ENCODE data around the gene IL17C. TPM values are rescaled to one million over a fixed set of nuclear protein-coding genes. Genes with fewer than 3 reads are reported as not detected.

The IL17C gene
- total and polyA plus RNA-seq, 9 of the 15 experiments (the other 6 are each of a cell fraction or from before 2014, with no cell fraction given), result not detected

Other genes starting within 250 kb of the IL17C start
Only the 7 nearest of the 13 such genes appear.
- gene ZC3H18, start 68.2 kb upstream of the IL17C start, total RNA-seq (2014; rRNA removed), result 26.9 and 35.1 TPM in 2 replicates
- gene ZC3H18, start 68.2 kb upstream of the IL17C start, total RNA-seq (2014; rRNA removed; fragmentation: Illumina TruSeq; extraction: Trizol), result 16.0 and 16.3 TPM in 2 replicates
- gene ZC3H18, start 68.2 kb upstream of the IL17C start, total RNA-seq (2015; rRNA removed; fragmentation: Illumina TruSeq; extraction: Trizol), result 31.1 and 33.9 TPM in 2 replicates
- 81.3 and 88.7 TPM in 2 replicates for gene ZC3H18, start 68.2 kb upstream of the IL17C start, total RNA-seq (2021)
- 12.5 and 15.8 TPM in 2 replicates for gene ZC3H18, start 68.2 kb upstream of the IL17C start, polyA plus RNA-seq (2011; rRNA removed)
- 60.7 and 65.3 TPM in 2 replicates for gene ZC3H18, start 68.2 kb upstream of the IL17C start, polyA plus RNA-seq (2014; fragmentation: Illumina TruSeq; extraction: Trizol)
- gene ZC3H18, start 68.2 kb upstream of the IL17C start, polyA plus RNA-seq (2014; fragmentation: Nextera tagmentation; extraction: Ambion mirVana), result 1 to 10 TPM; 1.7 to 2.0 TPM
- 37.1 and 49.2 TPM in 2 replicates for gene ZC3H18, start 68.2 kb upstream of the IL17C start, polyA plus RNA-seq (2014; rRNA removed)
- gene CYBA, start 12.5 kb downstream of the IL17C start, total RNA-seq (2014; rRNA removed), result 683 and 757 TPM in 2 replicates
- 44.5 and 72.5 TPM in 2 replicates for gene CYBA, start 12.5 kb downstream of the IL17C start, total RNA-seq (2014; rRNA removed; fragmentation: Illumina TruSeq; extraction: Trizol)
- gene CYBA, start 12.5 kb downstream of the IL17C start, total RNA-seq (2015; rRNA removed; fragmentation: Illumina TruSeq; extraction: Trizol), result 196 and 239 TPM in 2 replicates
- gene CYBA, start 12.5 kb downstream of the IL17C start, total RNA-seq (2021), result 384 and 422 TPM in 2 replicates
- gene CYBA, start 12.5 kb downstream of the IL17C start, polyA plus RNA-seq (2011; rRNA removed), result 93.0 and 157 TPM in 2 replicates
- 63.5 and 240 TPM in 2 replicates for gene CYBA, start 12.5 kb downstream of the IL17C start, polyA plus RNA-seq (2014; fragmentation: Illumina TruSeq; extraction: Trizol)
- under 1 TPM; 0.34 to 0.45 TPM for gene CYBA, start 12.5 kb downstream of the IL17C start, polyA plus RNA-seq (2014; fragmentation: Nextera tagmentation; extraction: Ambion mirVana)
- 519 and 579 TPM in 2 replicates for gene CYBA, start 12.5 kb downstream of the IL17C start, polyA plus RNA-seq (2014; rRNA removed)
- gene MVD, start 24.5 kb downstream of the IL17C start, total RNA-seq (2014; rRNA removed), result 89.2 and 121 TPM in 2 replicates
- 17.6 and 26.6 TPM in 2 replicates for gene MVD, start 24.5 kb downstream of the IL17C start, total RNA-seq (2014; rRNA removed; fragmentation: Illumina TruSeq; extraction: Trizol)
- 45.3 and 45.5 TPM in 2 replicates for gene MVD, start 24.5 kb downstream of the IL17C start, total RNA-seq (2015; rRNA removed; fragmentation: Illumina TruSeq; extraction: Trizol)
- 126 and 141 TPM in 2 replicates for gene MVD, start 24.5 kb downstream of the IL17C start, total RNA-seq (2021)
- 53.9 and 168 TPM in 2 replicates for gene MVD, start 24.5 kb downstream of the IL17C start, polyA plus RNA-seq (2011; rRNA removed)
- 32.9 and 65.4 TPM in 2 replicates for gene MVD, start 24.5 kb downstream of the IL17C start, polyA plus RNA-seq (2014; fragmentation: Illumina TruSeq; extraction: Trizol)
- 10 to 100 TPM; 12.2 to 15.4 TPM for gene MVD, start 24.5 kb downstream of the IL17C start, polyA plus RNA-seq (2014; fragmentation: Nextera tagmentation; extraction: Ambion mirVana)
- 65.6 and 82.5 TPM in 2 replicates for gene MVD, start 24.5 kb downstream of the IL17C start, polyA plus RNA-seq (2014; rRNA removed)
- gene SNAI3, start 47.9 kb downstream of the IL17C start, total RNA-seq (2014; rRNA removed), result 2.7 and 4.1 TPM in 2 replicates
- gene SNAI3, start 47.9 kb downstream of the IL17C start, total RNA-seq (2014; rRNA removed; fragmentation: Illumina TruSeq; extraction: Trizol), result 0.15 and 0.19 TPM in 2 replicates
- 0.72 and 0.87 TPM in 2 replicates for gene SNAI3, start 47.9 kb downstream of the IL17C start, total RNA-seq (2015; rRNA removed; fragmentation: Illumina TruSeq; extraction: Trizol)
- 2.5 and 3.1 TPM in 2 replicates for gene SNAI3, start 47.9 kb downstream of the IL17C start, total RNA-seq (2021)
- 0.88 and 3.0 TPM in 2 replicates for gene SNAI3, start 47.9 kb downstream of the IL17C start, polyA plus RNA-seq (2011; rRNA removed)
- 0.70 and 1.9 TPM in 2 replicates for gene SNAI3, start 47.9 kb downstream of the IL17C start, polyA plus RNA-seq (2014; fragmentation: Illumina TruSeq; extraction: Trizol)
- gene SNAI3, start 47.9 kb downstream of the IL17C start, polyA plus RNA-seq (2014; fragmentation: Nextera tagmentation; extraction: Ambion mirVana), result under 1 TPM in 1 of 2 experiments, not detected in 1; 0.04 TPM
- gene SNAI3, start 47.9 kb downstream of the IL17C start, polyA plus RNA-seq (2014; rRNA removed), result 1.5 and 2.1 TPM in 2 replicates
- 46.9 and 61.6 TPM in 2 replicates for gene RNF166, start 67.8 kb downstream of the IL17C start, total RNA-seq (2014; rRNA removed)
- 6.1 and 7.3 TPM in 2 replicates for gene RNF166, start 67.8 kb downstream of the IL17C start, total RNA-seq (2014; rRNA removed; fragmentation: Illumina TruSeq; extraction: Trizol)
- 19.5 and 22.3 TPM in 2 replicates for gene RNF166, start 67.8 kb downstream of the IL17C start, total RNA-seq (2015; rRNA removed; fragmentation: Illumina TruSeq; extraction: Trizol)
- 60.3 and 61.2 TPM in 2 replicates for gene RNF166, start 67.8 kb downstream of the IL17C start, total RNA-seq (2021)
- 26.5 and 37.4 TPM in 2 replicates for gene RNF166, start 67.8 kb downstream of the IL17C start, polyA plus RNA-seq (2011; rRNA removed)
- 12.7 and 27.9 TPM in 2 replicates for gene RNF166, start 67.8 kb downstream of the IL17C start, polyA plus RNA-seq (2014; fragmentation: Illumina TruSeq; extraction: Trizol)
- gene RNF166, start 67.8 kb downstream of the IL17C start, polyA plus RNA-seq (2014; fragmentation: Nextera tagmentation; extraction: Ambion mirVana), result under 1 TPM; 0.56 to 0.96 TPM
- gene RNF166, start 67.8 kb downstream of the IL17C start, polyA plus RNA-seq (2014; rRNA removed), result 59.4 and 65.6 TPM in 2 replicates
- 55.4 and 68.9 TPM in 2 replicates for gene CTU2, start 67.9 kb downstream of the IL17C start, total RNA-seq (2014; rRNA removed)
- gene CTU2, start 67.9 kb downstream of the IL17C start, total RNA-seq (2014; rRNA removed; fragmentation: Illumina TruSeq; extraction: Trizol), result 7.2 and 11.9 TPM in 2 replicates
- gene CTU2, start 67.9 kb downstream of the IL17C start, total RNA-seq (2015; rRNA removed; fragmentation: Illumina TruSeq; extraction: Trizol), result 41.1 and 49.2 TPM in 2 replicates
- gene CTU2, start 67.9 kb downstream of the IL17C start, total RNA-seq (2021), result 105 and 106 TPM in 2 replicates
- gene CTU2, start 67.9 kb downstream of the IL17C start, polyA plus RNA-seq (2011; rRNA removed), result 23.2 and 30.1 TPM in 2 replicates
- gene CTU2, start 67.9 kb downstream of the IL17C start, polyA plus RNA-seq (2014; fragmentation: Illumina TruSeq; extraction: Trizol), result 17.7 and 46.9 TPM in 2 replicates
- gene CTU2, start 67.9 kb downstream of the IL17C start, polyA plus RNA-seq (2014; fragmentation: Nextera tagmentation; extraction: Ambion mirVana), result 1 to 10 TPM; 1.3 to 3.0 TPM
- gene CTU2, start 67.9 kb downstream of the IL17C start, polyA plus RNA-seq (2014; rRNA removed), result 63.4 and 76.6 TPM in 2 replicates
- 213 and 305 TPM in 2 replicates for gene PIEZO1, start 146.6 kb downstream of the IL17C start, total RNA-seq (2014; rRNA removed)
- 44.5 and 45.2 TPM in 2 replicates for gene PIEZO1, start 146.6 kb downstream of the IL17C start, total RNA-seq (2014; rRNA removed; fragmentation: Illumina TruSeq; extraction: Trizol)
- gene PIEZO1, start 146.6 kb downstream of the IL17C start, total RNA-seq (2015; rRNA removed; fragmentation: Illumina TruSeq; extraction: Trizol), result 97.9 and 113 TPM in 2 replicates
- gene PIEZO1, start 146.6 kb downstream of the IL17C start, total RNA-seq (2021), result 354 and 432 TPM in 2 replicates
- gene PIEZO1, start 146.6 kb downstream of the IL17C start, polyA plus RNA-seq (2011; rRNA removed), result 131 and 170 TPM in 2 replicates
- gene PIEZO1, start 146.6 kb downstream of the IL17C start, polyA plus RNA-seq (2014; fragmentation: Illumina TruSeq; extraction: Trizol), result 146 and 201 TPM in 2 replicates
- 1 to 10 TPM; 3.6 to 9.6 TPM for gene PIEZO1, start 146.6 kb downstream of the IL17C start, polyA plus RNA-seq (2014; fragmentation: Nextera tagmentation; extraction: Ambion mirVana)
- 319 and 383 TPM in 2 replicates for gene PIEZO1, start 146.6 kb downstream of the IL17C start, polyA plus RNA-seq (2014; rRNA removed)

All from K562 (cell line).